Astrocyte (in vitro differentiated cells and primary cell): ENCODE measurements around the gene CNNM2.

Source experiments
- EZH2 ChIP-seq: IDR thresholded peaks from 2 replicates; pipeline ENCODE4 v1.6.1; 2012; ENCODE audit warnings: mild to moderate bottlenecking, low read length, inconsistent platforms; ENCODE audit not compliant: insufficient read depth
- TF ChIP-seq, protein P1 (sequence below): IDR thresholded peaks from 2 replicates; pipeline ENCODE4 v1.5.1; 2011; ENCODE audit warnings: low read depth, mild to moderate bottlenecking, inconsistent platforms, low read length, moderate library complexity; ENCODE audit not compliant: insufficient read depth

DNA sequence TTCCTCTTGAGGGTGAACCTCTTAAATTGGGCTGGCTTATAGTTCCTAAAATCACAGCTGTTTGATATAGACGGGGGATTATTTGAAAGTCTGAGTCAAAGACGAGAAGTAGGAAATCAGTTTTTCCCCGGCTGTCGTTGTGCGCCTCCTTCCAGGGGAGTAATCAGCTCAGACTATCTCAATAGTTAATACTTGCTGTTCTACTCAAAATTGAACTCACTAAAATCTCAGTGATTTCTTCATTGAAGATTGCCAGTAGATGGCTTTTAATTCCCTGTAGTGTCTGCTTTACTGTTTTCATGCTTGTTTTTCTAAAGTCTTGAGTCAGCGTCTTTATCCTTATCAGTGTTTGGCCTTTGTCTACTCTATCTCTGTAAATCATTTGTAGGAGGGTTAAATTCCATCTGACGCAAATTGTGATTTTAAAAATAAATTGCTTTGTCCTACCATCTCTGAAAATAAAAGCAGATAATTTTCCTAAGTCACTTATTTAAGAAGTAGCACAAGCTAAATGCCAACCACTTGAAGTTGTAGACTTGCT lies 47.3 kb downstream of the CNNM2 start:
- TF ChIP-seq, protein P1, sequence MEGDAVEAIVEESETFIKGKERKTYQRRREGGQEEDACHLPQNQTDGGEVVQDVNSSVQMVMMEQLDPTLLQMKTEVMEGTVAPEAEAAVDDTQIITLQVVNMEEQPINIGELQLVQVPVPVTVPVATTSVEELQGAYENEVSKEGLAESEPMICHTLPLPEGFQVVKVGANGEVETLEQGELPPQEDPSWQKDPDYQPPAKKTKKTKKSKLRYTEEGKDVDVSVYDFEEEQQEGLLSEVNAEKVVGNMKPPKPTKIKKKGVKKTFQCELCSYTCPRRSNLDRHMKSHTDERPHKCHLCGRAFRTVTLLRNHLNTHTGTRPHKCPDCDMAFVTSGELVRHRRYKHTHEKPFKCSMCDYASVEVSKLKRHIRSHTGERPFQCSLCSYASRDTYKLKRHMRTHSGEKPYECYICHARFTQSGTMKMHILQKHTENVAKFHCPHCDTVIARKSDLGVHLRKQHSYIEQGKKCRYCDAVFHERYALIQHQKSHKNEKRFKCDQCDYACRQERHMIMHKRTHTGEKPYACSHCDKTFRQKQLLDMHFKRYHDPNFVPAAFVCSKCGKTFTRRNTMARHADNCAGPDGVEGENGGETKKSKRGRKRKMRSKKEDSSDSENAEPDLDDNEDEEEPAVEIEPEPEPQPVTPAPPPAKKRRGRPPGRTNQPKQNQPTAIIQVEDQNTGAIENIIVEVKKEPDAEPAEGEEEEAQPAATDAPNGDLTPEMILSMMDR = no peak
- no peak for TF ChIP-seq EZH2
